GM18861 (cell line): ENCODE results near the gene COL18A1.
"Not testable (repeated sequence)": the region's sequence is repeated elsewhere in the genome, so short reads cannot be mapped to it uniquely, and the experiment has no call there.

Source experiments
- ATAC-seq: cut with Tn5 transposase; IDR thresholded peaks from one replicate; pipeline ENCODE4 v1.9.1; 2021; ENCODE audit not compliant: unreplicated experiment

Gene COL18A1

GRCh38 chr21:45404730-45405270, at the start of gene COL18A1:
Gene COL18A1 (plus strand): TSS chr21:45405165. CDS start chr21:45405231, 66 bp downstream.
- ATAC-seq, result no peak

- no peak for ATAC-seq
These were observed 49.4 kb upstream of the COL18A1 start for GRCh38 chr21:45355573-45355972.

- no peak for ATAC-seq
These were observed 48.7 kb upstream of the COL18A1 start for GRCh38 chr21:45356251-45356650.

GRCh38 chr21:45356653-45357435, 48.1 kb upstream of the COL18A1 start:
- ATAC-seq, result no peak

GRCh38 chr21:45357436-45358260, 47.3 kb upstream of the COL18A1 start:
- ATAC-seq, result no peak

- ATAC-seq, result no peak
These were observed 46.7 kb upstream of the COL18A1 start for GRCh38 chr21:45358261-45358670.

GRCh38 chr21:45358711-45359310, 46.2 kb upstream of the COL18A1 start:
- ATAC-seq, result no peak

GRCh38 chr21:45359451-45360217, 45.3 kb upstream of the COL18A1 start:
- ATAC-seq, result no peak

GRCh38 chr21:45361033-45361997, 43.6 kb upstream of the COL18A1 start:
- no peak for ATAC-seq

GRCh38 chr21:45362077-45362747, 42.8 kb upstream of the COL18A1 start:
- no peak for ATAC-seq

GRCh38 chr21:45362748-45363145, 42.2 kb upstream of the COL18A1 start:
- no peak for ATAC-seq

GRCh38 chr21:45363272-45363671, 41.7 kb upstream of the COL18A1 start:
- ATAC-seq, result not testable (repeated sequence)

- no peak for ATAC-seq
These were observed 41.0 kb upstream of the COL18A1 start for GRCh38 chr21:45363921-45364467.

- ATAC-seq, result no peak
These were observed 40.3 kb upstream of the COL18A1 start for GRCh38 chr21:45364468-45365185.

GRCh38 chr21:45365186-45365607, 39.8 kb upstream of the COL18A1 start:
- no peak for ATAC-seq

GRCh38 chr21:45365608-45366241, 39.2 kb upstream of the COL18A1 start:
- no peak for ATAC-seq

GRCh38 chr21:45366476-45366875, 38.5 kb upstream of the COL18A1 start:
- ATAC-seq, result no peak
